ENCODE results near the gene BLVRB. TPM values are rescaled to one million over a fixed set of nuclear protein-coding genes. Genes with fewer than 3 reads are reported as not detected.
A peak's percentile ranks its signal among the peaks of the same experiment; 100 is the strongest.

The BLVRB gene
- total and polyA plus RNA-seq, 9 of the 15 experiments (the other 6 are each of a cell fraction or from before 2014, with no cell fraction given) = 81.1 to 749 (median 331) TPM

- TF ChIP-seq XRCC5 (IDR thresholded peaks at IDR 0.05; ENCODE audit: low read depth, low read length) = peak; percentile 9; the same call in 1 of the 2 replicates
- TF ChIP-seq, protein P1, sequence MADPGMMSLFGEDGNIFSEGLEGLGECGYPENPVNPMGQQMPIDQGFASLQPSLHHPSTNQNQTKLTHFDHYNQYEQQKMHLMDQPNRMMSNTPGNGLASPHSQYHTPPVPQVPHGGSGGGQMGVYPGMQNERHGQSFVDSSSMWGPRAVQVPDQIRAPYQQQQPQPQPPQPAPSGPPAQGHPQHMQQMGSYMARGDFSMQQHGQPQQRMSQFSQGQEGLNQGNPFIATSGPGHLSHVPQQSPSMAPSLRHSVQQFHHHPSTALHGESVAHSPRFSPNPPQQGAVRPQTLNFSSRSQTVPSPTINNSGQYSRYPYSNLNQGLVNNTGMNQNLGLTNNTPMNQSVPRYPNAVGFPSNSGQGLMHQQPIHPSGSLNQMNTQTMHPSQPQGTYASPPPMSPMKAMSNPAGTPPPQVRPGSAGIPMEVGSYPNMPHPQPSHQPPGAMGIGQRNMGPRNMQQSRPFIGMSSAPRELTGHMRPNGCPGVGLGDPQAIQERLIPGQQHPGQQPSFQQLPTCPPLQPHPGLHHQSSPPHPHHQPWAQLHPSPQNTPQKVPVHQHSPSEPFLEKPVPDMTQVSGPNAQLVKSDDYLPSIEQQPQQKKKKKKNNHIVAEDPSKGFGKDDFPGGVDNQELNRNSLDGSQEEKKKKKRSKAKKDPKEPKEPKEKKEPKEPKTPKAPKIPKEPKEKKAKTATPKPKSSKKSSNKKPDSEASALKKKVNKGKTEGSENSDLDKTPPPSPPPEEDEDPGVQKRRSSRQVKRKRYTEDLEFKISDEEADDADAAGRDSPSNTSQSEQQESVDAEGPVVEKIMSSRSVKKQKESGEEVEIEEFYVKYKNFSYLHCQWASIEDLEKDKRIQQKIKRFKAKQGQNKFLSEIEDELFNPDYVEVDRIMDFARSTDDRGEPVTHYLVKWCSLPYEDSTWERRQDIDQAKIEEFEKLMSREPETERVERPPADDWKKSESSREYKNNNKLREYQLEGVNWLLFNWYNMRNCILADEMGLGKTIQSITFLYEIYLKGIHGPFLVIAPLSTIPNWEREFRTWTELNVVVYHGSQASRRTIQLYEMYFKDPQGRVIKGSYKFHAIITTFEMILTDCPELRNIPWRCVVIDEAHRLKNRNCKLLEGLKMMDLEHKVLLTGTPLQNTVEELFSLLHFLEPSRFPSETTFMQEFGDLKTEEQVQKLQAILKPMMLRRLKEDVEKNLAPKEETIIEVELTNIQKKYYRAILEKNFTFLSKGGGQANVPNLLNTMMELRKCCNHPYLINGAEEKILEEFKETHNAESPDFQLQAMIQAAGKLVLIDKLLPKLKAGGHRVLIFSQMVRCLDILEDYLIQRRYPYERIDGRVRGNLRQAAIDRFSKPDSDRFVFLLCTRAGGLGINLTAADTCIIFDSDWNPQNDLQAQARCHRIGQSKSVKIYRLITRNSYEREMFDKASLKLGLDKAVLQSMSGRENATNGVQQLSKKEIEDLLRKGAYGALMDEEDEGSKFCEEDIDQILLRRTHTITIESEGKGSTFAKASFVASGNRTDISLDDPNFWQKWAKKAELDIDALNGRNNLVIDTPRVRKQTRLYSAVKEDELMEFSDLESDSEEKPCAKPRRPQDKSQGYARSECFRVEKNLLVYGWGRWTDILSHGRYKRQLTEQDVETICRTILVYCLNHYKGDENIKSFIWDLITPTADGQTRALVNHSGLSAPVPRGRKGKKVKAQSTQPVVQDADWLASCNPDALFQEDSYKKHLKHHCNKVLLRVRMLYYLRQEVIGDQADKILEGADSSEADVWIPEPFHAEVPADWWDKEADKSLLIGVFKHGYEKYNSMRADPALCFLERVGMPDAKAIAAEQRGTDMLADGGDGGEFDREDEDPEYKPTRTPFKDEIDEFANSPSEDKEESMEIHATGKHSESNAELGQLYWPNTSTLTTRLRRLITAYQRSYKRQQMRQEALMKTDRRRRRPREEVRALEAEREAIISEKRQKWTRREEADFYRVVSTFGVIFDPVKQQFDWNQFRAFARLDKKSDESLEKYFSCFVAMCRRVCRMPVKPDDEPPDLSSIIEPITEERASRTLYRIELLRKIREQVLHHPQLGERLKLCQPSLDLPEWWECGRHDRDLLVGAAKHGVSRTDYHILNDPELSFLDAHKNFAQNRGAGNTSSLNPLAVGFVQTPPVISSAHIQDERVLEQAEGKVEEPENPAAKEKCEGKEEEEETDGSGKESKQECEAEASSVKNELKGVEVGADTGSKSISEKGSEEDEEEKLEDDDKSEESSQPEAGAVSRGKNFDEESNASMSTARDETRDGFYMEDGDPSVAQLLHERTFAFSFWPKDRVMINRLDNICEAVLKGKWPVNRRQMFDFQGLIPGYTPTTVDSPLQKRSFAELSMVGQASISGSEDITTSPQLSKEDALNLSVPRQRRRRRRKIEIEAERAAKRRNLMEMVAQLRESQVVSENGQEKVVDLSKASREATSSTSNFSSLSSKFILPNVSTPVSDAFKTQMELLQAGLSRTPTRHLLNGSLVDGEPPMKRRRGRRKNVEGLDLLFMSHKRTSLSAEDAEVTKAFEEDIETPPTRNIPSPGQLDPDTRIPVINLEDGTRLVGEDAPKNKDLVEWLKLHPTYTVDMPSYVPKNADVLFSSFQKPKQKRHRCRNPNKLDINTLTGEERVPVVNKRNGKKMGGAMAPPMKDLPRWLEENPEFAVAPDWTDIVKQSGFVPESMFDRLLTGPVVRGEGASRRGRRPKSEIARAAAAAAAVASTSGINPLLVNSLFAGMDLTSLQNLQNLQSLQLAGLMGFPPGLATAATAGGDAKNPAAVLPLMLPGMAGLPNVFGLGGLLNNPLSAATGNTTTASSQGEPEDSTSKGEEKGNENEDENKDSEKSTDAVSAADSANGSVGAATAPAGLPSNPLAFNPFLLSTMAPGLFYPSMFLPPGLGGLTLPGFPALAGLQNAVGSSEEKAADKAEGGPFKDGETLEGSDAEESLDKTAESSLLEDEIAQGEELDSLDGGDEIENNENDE (IDR thresholded peaks at IDR 0.05; ENCODE audit: low read depth, low read length) = no peak
- TF ChIP-seq, protein P2, sequence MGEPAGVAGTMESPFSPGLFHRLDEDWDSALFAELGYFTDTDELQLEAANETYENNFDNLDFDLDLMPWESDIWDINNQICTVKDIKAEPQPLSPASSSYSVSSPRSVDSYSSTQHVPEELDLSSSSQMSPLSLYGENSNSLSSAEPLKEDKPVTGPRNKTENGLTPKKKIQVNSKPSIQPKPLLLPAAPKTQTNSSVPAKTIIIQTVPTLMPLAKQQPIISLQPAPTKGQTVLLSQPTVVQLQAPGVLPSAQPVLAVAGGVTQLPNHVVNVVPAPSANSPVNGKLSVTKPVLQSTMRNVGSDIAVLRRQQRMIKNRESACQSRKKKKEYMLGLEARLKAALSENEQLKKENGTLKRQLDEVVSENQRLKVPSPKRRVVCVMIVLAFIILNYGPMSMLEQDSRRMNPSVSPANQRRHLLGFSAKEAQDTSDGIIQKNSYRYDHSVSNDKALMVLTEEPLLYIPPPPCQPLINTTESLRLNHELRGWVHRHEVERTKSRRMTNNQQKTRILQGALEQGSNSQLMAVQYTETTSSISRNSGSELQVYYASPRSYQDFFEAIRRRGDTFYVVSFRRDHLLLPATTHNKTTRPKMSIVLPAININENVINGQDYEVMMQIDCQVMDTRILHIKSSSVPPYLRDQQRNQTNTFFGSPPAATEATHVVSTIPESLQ (CRISPR knock-in tag; IDR thresholded peaks at IDR 0.05) = no peak
Measured at GRCh38 chr19:40464059-40465024, 1.2 kb downstream of the BLVRB start (continued).

Measured in K562 (cell line).